Measurements from ENCODE around the gene SLC15A3. TPM values are rescaled to one million over a fixed set of nuclear protein-coding genes. Genes with fewer than 3 reads are reported as not detected.

Gene SLC15A3
- total and polyA plus RNA-seq, 10 donors: 62.9 to 139 (median 115) TPM

DNA sequence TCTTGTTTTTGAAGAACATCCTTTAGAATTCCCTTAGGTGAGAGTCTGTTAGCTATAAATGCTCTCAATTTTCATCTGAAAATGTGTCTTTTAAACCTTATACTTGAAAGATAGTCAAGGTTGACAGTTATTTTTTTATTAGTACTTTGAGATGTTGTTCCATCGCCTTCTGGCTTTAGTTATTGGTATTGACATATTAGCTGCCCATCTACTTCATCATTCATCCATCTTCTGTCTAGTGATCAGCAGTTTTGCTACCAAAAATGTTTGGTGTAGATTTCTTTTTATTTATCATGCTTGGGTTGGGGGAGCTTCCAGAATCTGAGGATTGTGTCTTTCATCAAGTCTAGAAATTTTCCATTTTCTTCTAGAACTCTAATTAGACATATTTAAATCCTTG lies 16.2 kb upstream of the SLC15A3 start:
- TF ChIP-seq POLR2AphosphoS5 (IDR thresholded peaks at IDR 0.05) (no peak), POLR2A (IDR thresholded peaks at IDR 0.05) (no peak)
- TF ChIP-seq, protein P1, sequence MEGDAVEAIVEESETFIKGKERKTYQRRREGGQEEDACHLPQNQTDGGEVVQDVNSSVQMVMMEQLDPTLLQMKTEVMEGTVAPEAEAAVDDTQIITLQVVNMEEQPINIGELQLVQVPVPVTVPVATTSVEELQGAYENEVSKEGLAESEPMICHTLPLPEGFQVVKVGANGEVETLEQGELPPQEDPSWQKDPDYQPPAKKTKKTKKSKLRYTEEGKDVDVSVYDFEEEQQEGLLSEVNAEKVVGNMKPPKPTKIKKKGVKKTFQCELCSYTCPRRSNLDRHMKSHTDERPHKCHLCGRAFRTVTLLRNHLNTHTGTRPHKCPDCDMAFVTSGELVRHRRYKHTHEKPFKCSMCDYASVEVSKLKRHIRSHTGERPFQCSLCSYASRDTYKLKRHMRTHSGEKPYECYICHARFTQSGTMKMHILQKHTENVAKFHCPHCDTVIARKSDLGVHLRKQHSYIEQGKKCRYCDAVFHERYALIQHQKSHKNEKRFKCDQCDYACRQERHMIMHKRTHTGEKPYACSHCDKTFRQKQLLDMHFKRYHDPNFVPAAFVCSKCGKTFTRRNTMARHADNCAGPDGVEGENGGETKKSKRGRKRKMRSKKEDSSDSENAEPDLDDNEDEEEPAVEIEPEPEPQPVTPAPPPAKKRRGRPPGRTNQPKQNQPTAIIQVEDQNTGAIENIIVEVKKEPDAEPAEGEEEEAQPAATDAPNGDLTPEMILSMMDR (IDR thresholded peaks at IDR 0.05 in 8 of 11, conservative IDR thresholded peaks at IDR 0.05 in 3 of 11): no peak
- Histone ChIP-seq H3K36me3 (no peaks in the 10 kb centered on the region), H3K4me1 (peaks cover 9 to 33% (median 17%) of the 10 kb centered on the region in 6 donors), H3K4me3 (no peak overlapping the region), H3K27ac (no peak overlapping the region), H3K27me3 (replicated peaks in 1 of 7) (no peaks in the 10 kb centered on the region), H3K9me3 (peaks cover 0 to 8% (median 0%) of the 10 kb centered on the region in 8 donors)
- WGBS, 5 donors: 39 to 97% (median 92%) methylated on average over 1 of the region's 1 CpG
- no peak for DNase-seq
- intact Hi-C loops (cut with DNase I; ENCODE audit: low total_unique reads): no loop called here

DNA sequence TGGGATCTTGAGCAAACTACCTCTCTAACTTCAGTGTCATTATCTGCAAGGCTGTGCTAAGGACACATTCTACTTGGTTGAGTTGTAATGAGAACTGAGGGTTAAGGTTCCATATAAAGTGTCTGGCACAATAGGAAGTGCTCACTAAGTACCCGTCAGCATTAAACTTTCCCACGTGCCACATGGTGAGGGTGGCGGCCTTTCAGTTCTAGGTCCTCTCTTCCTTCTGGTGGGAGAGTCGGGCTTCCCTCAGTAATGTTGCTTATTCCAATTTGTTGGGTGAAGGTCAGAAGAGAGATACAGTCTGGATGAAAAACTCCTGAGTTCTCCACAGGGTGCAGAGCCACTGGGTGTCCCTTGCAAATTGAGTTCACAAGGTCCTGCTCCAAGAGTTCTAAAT lies 14.9 kb upstream of the SLC15A3 start:
- TF ChIP-seq, protein P1 (IDR thresholded peaks at IDR 0.05 in 8 of 11, conservative IDR thresholded peaks at IDR 0.05 in 3 of 11): no peak
- TF ChIP-seq POLR2A (IDR thresholded peaks at IDR 0.05): no peak
- no peak for TF ChIP-seq POLR2AphosphoS5 (IDR thresholded peaks at IDR 0.05)
- Histone ChIP-seq H3K36me3 (no peaks in the 10 kb centered on the region), H3K27me3 (replicated peaks in 1 of 7) (peaks cover 0 to 3% (median 0%) of the 10 kb centered on the region in 7 donors), H3K9me3 (peaks cover 0 to 8% (median 0%) of the 10 kb centered on the region in 8 donors), H3K27ac (no peak overlapping the region), H3K4me1 (peaks cover 9 to 20% (median 15%) of the 10 kb centered on the region in 6 donors), H3K4me3 (no peak overlapping the region)
- WGBS, 5 donors: 57 to 65% (median 63%) methylated on average over 4 of the region's 4 CpGs
- DNase-seq: no peak
- intact Hi-C loops (cut with DNase I; ENCODE audit: low total_unique reads): no loop called here

DNA sequence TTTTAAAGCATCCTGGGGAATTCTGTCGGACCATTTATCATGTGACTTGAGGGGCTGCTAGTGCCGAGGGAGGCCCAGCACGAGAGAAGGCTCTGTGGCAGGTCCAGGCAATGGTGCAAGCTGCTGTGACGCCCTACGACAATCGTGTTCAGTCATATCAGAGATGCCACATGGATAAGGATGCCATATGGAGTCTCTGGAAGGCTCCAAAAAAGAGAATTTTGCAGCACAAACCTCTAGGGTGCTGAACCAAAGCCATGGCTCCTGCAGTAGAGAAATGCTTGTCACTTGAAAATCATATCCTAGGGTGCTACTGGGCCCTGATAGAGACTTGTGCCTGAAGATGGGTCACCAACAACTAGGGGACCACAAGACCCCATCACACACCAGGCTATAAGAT lies 12.8 kb upstream of the SLC15A3 start:
- Histone ChIP-seq H3K27ac (no peak overlapping the region), H3K4me1 (no peaks in the 10 kb centered on the region), H3K27me3 (replicated peaks in 1 of 7) (peaks cover 0 to 5% (median 0%) of the 10 kb centered on the region in 7 donors), H3K9me3 (peaks cover 0 to 8% (median 0%) of the 10 kb centered on the region in 8 donors), H3K36me3 (no peaks in the 10 kb centered on the region), H3K4me3 (no peak overlapping the region)
- intact Hi-C loops (cut with DNase I; ENCODE audit: low total_unique reads): no loop called here
- WGBS, 5 donors: 84 to 94% (median 90%) methylated on average over 6 of the region's 6 CpGs
- TF ChIP-seq POLR2AphosphoS5 (IDR thresholded peaks at IDR 0.05) (no peak), POLR2A (IDR thresholded peaks at IDR 0.05) (no peak)
- TF ChIP-seq, protein P1 (IDR thresholded peaks at IDR 0.05 in 8 of 11, conservative IDR thresholded peaks at IDR 0.05 in 3 of 11): no peak
- DNase-seq: no peak

DNA sequence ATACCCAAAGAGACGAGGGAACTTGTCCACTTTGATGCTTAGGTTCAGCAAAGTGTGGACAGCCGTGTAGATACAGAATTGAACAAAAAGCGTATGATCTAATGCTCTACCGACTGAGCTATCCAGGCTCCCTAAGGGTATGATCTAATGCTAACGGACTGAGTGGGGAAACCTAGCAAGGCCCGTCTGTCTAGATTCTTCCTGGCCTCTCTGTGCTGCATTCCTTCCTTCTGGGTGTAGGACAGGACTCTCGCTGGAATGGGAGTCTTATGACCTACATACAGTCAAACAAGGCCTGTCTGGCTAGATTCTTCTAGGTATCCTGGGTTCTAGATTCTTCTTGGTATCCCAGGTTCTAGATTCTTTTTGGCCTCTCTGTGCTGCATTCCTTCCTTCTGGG lies 8.4 kb upstream of the SLC15A3 start:
- H3K4me3 ChIP-seq: no peak overlapping the region
- H3K27me3 ChIP-seq (replicated peaks in 1 of 7): peaks cover 0 to 5% (median 0%) of the 10 kb centered on the region in 7 donors
- 84 to 97% (median 90%) methylated on average over 7 of the region's 7 CpGs for WGBS, 5 donors
- H3K36me3 ChIP-seq: no peaks in the 10 kb centered on the region
- no peak overlapping the region for H3K27ac ChIP-seq
- no peak for TF ChIP-seq POLR2A (IDR thresholded peaks at IDR 0.05)
- TF ChIP-seq, protein P1 (IDR thresholded peaks at IDR 0.05 in 8 of 11, conservative IDR thresholded peaks at IDR 0.05 in 3 of 11): no peak
- TF ChIP-seq POLR2AphosphoS5 (IDR thresholded peaks at IDR 0.05): no peak
- peaks cover 0 to 9% (median 5%) of the 10 kb centered on the region in 6 donors for H3K4me1 ChIP-seq
- intact Hi-C loops (cut with DNase I; ENCODE audit: low total_unique reads): no loop called here
- DNase-seq: no peak
- no peaks in the 10 kb centered on the region for H3K9me3 ChIP-seq
